Transverse colon (tissue), 4 donors: ENCODE results near the gene OR2M5. TPM values are rescaled to one million over a fixed set of nuclear protein-coding genes. Genes with fewer than 3 reads are reported as not detected.

Experiments used
- DNase-seq: peaks from one replicate; pipeline ENCODE4 v3.0.0-alpha.2; 2019
- H3K27ac ChIP-seq, 4 donors: fragments of 200-600 bp; sonication (generic); 2 replicates each; pipeline ENCODE4 v1.5.1; 2016 to 2018; ENCODE audit warnings: inconsistent platforms in 4 of 4
- H3K27me3 ChIP-seq: fragments of 200-600 bp; sonication (generic); 2 replicates; pipeline ENCODE4 v1.5.1; 2017; ENCODE audit warnings: inconsistent platforms
- H3K36me3 ChIP-seq, 4 donors: fragments of 200-600 bp; sonication (generic); 2 replicates each; pipeline ENCODE4 v1.5.1; 2017 to 2019; ENCODE audit warnings: inconsistent platforms in 4 of 4
- H3K4me1 ChIP-seq, 4 donors: fragments of 200-600 bp; sonication (generic); 2 replicates each; pipeline ENCODE4 v1.5.1; 2017 to 2020; ENCODE audit warnings: inconsistent platforms in 4 of 4
- H3K4me3 ChIP-seq, 4 donors: fragments of 200-600 bp; sonication (generic); 1 replicate in 1 of 4; 2 replicates in 3 of 4; pipeline versions ENCODE4 v1.5.1 to v1.6.1; 2017 to 2019; ENCODE audit warnings: inconsistent platforms in 4 of 4
- H3K9me3 ChIP-seq, 2 donors: fragments of 200-600 bp; sonication (generic); 2 replicates each; pipeline ENCODE4 v1.5.1; 2017 to 2019; ENCODE audit warnings: inconsistent platforms in 2 of 2
- CTCF ChIP-seq, 5 experiments: fragments of 200-600 bp in 3 of 5; fragments of 450-650 bp in 2 of 5; sonication (generic) in 3 of 5; IDR thresholded peaks; 1 replicate in 2 of 5; 2 replicates in 3 of 5; pipeline ENCODE4 v1.5.1; 2016 to 2017; ENCODE audit warnings: antibody characterized with exemption in 5 of 5, inconsistent platforms in 3 of 5, mild to moderate bottlenecking in 2 of 5, moderate library complexity in 1 of 5
- EP300 ChIP-seq: sonication (generic); formaldehyde crosslinking; IDR thresholded peaks from one replicate; pipeline ENCODE4 v1.6.1; 2017; ENCODE audit warnings: antibody characterized with exemption, low read depth
- POLR2A ChIP-seq: fragments of 450-650 bp; IDR thresholded peaks from one replicate; pipeline ENCODE4 v1.6.1; 2016; ENCODE audit warnings: antibody characterized with exemption, mild to moderate bottlenecking, moderate library complexity
- POLR2AphosphoS5 ChIP-seq, 3 donors: sonication (generic); formaldehyde crosslinking; IDR thresholded peaks; one replicate each; pipeline ENCODE4 v1.6.1; 2016; ENCODE audit warnings: antibody characterized with exemption in 3 of 3
- WGBS, 2 donors: methylation state at CpG; one replicate each; pipeline ENCODE4 v1.1.5; 2018; ENCODE audit warnings: low coverage in 1 of 2; 5-methylcytosine and 5-hydroxymethylcytosine counted together
- in situ Hi-C, 4 donors: fragments of 200-750 bp; cut with MboI; loops; one replicate each; pipeline versions ENCODE4 v1.15.0 to v1.15.1; 2017; ENCODE audit warnings: low sequenced_read_pairs in 3 of 4, low pct_ligation_motif_present in 1 of 4, low pct_unique_long_range_greater_than_20kb in 1 of 4
- intact Hi-C: fragments of 100-400 bp; cut with DNase I; formaldehyde crosslinking; loops from one replicate; pipeline ENCODE4 v1.15.1; 2023; ENCODE audit warnings: low total_unique reads
- total RNA-seq, 4 donors: library from RNA; depleted of rRNA; stranded (reverse); fragments of >200 nt; gene quantifications; one replicate each; pipeline ENCODE4 v1.1.0, GENCODE V29; 2016

The OR2M5 gene
- total RNA-seq, 4 donors from 2014 or later = not detected

DNA sequence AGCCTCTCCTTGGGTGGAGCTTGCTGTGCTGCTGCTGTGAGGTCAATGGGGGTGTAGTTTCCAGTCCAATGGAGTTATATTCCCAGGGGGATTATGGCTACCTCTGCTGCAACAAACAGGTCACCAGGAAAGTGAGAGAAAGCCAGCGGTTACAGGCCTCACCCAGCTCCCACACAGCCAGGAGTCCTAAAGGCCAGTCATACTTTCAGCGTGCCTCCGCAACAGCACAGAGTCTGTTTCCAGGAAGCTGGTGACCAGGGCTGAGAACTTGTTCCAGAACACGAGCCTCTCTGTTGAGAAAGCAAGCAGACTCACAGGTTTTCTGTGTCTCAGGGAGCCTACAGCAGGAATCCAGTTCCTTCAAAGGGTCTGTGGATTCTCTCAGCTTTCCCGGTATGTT is 17.3 kb upstream of the OR2M5 start:
- in situ Hi-C loops = no loop called here
- WGBS, 2 donors = 84% methylated on average over 5 of the region's 5 CpGs; no CpG with 5 or more reads in 1 of the 2 donors
- Histone ChIP-seq H3K4me1 (no peaks in the 10 kb centered on the region), H3K27ac (no peak overlapping the region), H3K27me3 (no peaks in the 10 kb centered on the region), H3K4me3 (no peak overlapping the region), H3K36me3 (no peaks in the 10 kb centered on the region), H3K9me3 (peaks cover 2 to 12% of the 10 kb centered on the region in 2 donors)
- intact Hi-C loops = no loop called here
- DNase-seq = no peak
- no peak for TF ChIP-seq POLR2AphosphoS5 (IDR thresholded peaks at IDR 0.05)
- TF ChIP-seq EP300 = no peak
- TF ChIP-seq CTCF (IDR thresholded peaks at IDR 0.05) = no peak
- TF ChIP-seq POLR2A = no peak

DNA sequence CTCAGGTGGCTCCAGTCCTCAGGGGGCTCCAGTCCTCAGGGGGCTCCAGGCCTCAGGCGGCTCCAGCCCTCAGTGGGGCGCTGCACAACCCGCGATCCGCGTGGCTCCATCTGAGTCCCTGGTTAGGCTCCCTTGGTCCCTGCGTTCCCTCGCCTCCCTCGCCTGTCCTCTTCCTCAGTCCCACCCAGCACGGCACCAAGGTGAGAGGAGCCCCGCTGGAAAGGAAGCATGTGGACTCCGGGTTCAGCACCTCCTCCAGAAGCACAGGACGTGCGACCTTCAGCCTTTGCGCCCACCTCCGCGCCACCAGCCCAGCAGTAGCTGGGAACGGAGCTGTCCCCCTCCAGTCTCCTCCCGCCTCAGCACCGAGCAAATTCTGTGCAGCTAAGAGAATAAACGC is 8.1 kb upstream of the OR2M5 start:
- 73 to 87% methylated on average over 3 to 21 of the region's 21 CpGs for WGBS, 2 donors
- in situ Hi-C loops (no loop called here), intact Hi-C loops (no loop called here)
- Histone ChIP-seq H3K4me3 (no peak overlapping the region), H3K27me3 (no peaks in the 10 kb centered on the region), H3K9me3 (peaks cover 0 to 5% of the 10 kb centered on the region in 2 donors), H3K36me3 (no peaks in the 10 kb centered on the region), H3K27ac (no peak overlapping the region), H3K4me1 (no peaks in the 10 kb centered on the region)
- no peak for TF ChIP-seq EP300
- TF ChIP-seq CTCF (IDR thresholded peaks at IDR 0.05) = no peak
- no peak for TF ChIP-seq POLR2A
- no peak for TF ChIP-seq POLR2AphosphoS5 (IDR thresholded peaks at IDR 0.05)
- no peak for DNase-seq

GRCh38 chr1:248140846-248141245 is 4.1 kb upstream of the OR2M5 start:
- Histone ChIP-seq H3K27me3 (no peaks in the 10 kb centered on the region), H3K4me3 (no peak overlapping the region), H3K4me1 (no peaks in the 10 kb centered on the region), H3K36me3 (no peaks in the 10 kb centered on the region), H3K27ac (no peak overlapping the region), H3K9me3 (no peaks in the 10 kb centered on the region)
- in situ Hi-C loops = no loop called here
- TF ChIP-seq POLR2A = no peak
- TF ChIP-seq EP300 = no peak
- no peak for TF ChIP-seq CTCF (IDR thresholded peaks at IDR 0.05)
- no peak for TF ChIP-seq POLR2AphosphoS5 (IDR thresholded peaks at IDR 0.05)
- no peak for DNase-seq
- 63 to 88% methylated on average over 1 of the region's 1 CpG for WGBS, 2 donors
- intact Hi-C loops = no loop called here

DNA sequence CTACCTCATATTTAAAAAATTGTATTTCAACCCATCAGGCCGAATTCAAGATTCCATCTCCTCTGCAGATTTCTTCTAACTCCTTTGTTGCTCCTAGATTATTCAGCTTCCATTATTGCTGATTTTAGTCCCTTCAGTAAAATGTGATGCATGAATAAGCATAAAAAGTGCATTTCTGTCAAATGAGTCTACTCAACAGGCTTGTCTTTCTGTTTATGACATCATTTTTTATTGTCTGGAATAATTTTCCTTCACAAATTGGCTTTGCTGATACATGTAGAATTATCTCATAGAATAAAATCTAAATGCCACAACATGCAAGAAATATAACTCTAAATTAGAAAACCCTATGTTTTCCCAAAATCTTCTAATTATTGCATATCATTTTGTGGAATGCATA is 1.6 kb upstream of the OR2M5 start:
- DNase-seq = no peak
- Histone ChIP-seq H3K4me1 (no peaks in the 10 kb centered on the region), H3K27me3 (no peaks in the 10 kb centered on the region), H3K9me3 (peaks cover 2 to 6% of the 10 kb centered on the region in 2 donors), H3K4me3 (no peak overlapping the region), H3K36me3 (no peaks in the 10 kb centered on the region), H3K27ac (no peak overlapping the region)
- in situ Hi-C loops (no loop called here), intact Hi-C loops (no loop called here)
- TF ChIP-seq CTCF (IDR thresholded peaks at IDR 0.05) (no peak), POLR2A (no peak), POLR2AphosphoS5 (IDR thresholded peaks at IDR 0.05) (no peak), EP300 (no peak)
- WGBS, 2 donors = 31 to 38% methylated on average over 1 of the region's 1 CpG
